ENCODE data around the gene SEPTIN1. TPM values are rescaled to one million over a fixed set of nuclear protein-coding genes. Genes with fewer than 3 reads are reported as not detected.
A peak's percentile ranks its signal among the peaks of the same experiment; 100 is the strongest.

The SEPTIN1 gene
- total and polyA plus RNA-seq, 2 of the 13 experiments (the other 11 are each of a cell fraction or from before 2014, with no cell fraction given) = 0.18 to 0.67 TPM

DNA sequence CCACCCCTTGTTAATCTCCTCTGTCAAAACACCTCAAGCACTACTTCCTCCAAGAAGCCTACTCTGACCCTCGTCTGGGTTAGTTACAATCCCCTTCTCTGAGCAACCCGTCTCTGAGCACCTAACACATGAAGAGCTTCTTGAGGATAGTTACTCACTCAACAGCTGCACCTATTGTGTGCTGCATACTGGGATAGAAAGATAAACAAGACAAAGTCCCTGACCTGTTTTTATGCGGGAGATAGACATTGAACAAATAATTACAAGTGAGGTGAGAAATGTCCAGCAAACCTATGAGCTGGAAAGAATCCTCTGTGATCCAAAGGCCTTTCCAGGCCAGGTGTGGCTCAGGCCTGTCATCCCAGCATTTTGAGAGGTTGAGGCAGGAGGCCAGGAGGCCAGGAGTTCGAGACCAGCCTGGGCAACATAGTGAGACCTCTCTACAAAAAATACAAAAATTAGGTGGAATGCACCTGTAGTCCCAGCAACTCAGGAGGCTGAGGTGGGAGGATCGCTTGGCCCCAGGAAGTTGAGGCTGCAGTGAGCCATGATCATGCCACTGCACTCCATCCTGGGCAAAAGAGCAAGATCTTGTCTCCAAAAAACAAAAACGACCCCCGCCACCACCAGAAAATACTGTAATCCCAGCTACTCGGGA lies 19.5 kb upstream of the SEPTIN1 start (continued):
- TF ChIP-seq SNAI1 (CRISPR knock-in tag; IDR thresholded peaks at IDR 0.05; ENCODE audit: borderline replicate concordance) = no peak
- 0 out of 2 replicates have a peak, but pooled peaks have one; percentile 23 for TF ChIP-seq FOXP1 (IDR thresholded peaks at IDR 0.05)
- TF ChIP-seq FOXP1 (CRISPR knock-in tag; IDR thresholded peaks at IDR 0.05) = peak; percentile 92
- TF ChIP-seq ZNF644 (CRISPR knock-in tag; IDR thresholded peaks at IDR 0.05; ENCODE audit: low read depth) = no peak; the same call in none of the 2 replicates
- TF ChIP-seq, protein P1, sequence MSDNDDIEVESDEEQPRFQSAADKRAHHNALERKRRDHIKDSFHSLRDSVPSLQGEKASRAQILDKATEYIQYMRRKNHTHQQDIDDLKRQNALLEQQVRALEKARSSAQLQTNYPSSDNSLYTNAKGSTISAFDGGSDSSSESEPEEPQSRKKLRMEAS (IDR thresholded peaks at IDR 0.05) = peak; percentile 53; the same call in 1 of the 2 replicates
- no peak for TF ChIP-seq ZNF678 (CRISPR knock-in tag; IDR thresholded peaks at IDR 0.05)
- peak; percentile 75 for TF ChIP-seq ELF3 (CRISPR knock-in tag; IDR thresholded peaks at IDR 0.05)
- TF ChIP-seq ZFP1 (CRISPR knock-in tag; IDR thresholded peaks at IDR 0.05) = peak; percentile 46; the same call in 1 of the 2 replicates
- TF ChIP-seq, protein P2, sequence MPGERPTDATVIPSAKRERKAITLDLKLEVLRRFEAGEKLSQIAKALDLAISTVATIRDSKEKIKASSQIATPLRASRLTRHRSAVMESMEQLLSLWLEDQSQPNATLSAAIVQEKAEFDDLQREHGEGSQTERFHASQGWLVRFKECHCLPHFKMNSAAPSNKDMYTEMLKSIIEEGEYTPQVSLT (CRISPR knock-in tag; IDR thresholded peaks at IDR 0.05; ENCODE audit: borderline replicate concordance, low read depth) = no peak
- TF ChIP-seq FOXJ3 (CRISPR knock-in tag; IDR thresholded peaks at IDR 0.05; ENCODE audit: borderline replicate concordance) = no peak
- TF ChIP-seq, protein P3, sequence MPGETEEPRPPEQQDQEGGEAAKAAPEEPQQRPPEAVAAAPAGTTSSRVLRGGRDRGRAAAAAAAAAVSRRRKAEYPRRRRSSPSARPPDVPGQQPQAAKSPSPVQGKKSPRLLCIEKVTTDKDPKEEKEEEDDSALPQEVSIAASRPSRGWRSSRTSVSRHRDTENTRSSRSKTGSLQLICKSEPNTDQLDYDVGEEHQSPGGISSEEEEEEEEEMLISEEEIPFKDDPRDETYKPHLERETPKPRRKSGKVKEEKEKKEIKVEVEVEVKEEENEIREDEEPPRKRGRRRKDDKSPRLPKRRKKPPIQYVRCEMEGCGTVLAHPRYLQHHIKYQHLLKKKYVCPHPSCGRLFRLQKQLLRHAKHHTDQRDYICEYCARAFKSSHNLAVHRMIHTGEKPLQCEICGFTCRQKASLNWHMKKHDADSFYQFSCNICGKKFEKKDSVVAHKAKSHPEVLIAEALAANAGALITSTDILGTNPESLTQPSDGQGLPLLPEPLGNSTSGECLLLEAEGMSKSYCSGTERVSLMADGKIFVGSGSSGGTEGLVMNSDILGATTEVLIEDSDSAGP (CRISPR knock-in tag; IDR thresholded peaks at IDR 0.05; ENCODE audit: borderline replicate concordance) = no peak; the same call in 1 of the 2 replicates
- no peak for TF ChIP-seq ZBTB20 (CRISPR knock-in tag; IDR thresholded peaks at IDR 0.05; ENCODE audit: borderline replicate concordance, low read depth)
- TF ChIP-seq, protein P4, sequence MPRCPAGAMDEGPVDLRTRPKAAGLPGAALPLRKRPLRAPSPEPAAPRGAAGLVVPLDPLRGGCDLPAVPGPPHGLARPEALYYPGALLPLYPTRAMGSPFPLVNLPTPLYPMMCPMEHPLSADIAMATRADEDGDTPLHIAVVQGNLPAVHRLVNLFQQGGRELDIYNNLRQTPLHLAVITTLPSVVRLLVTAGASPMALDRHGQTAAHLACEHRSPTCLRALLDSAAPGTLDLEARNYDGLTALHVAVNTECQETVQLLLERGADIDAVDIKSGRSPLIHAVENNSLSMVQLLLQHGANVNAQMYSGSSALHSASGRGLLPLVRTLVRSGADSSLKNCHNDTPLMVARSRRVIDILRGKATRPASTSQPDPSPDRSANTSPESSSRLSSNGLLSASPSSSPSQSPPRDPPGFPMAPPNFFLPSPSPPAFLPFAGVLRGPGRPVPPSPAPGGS (CRISPR knock-in tag; IDR thresholded peaks at IDR 0.05) = no peak
- TF ChIP-seq, protein P5, sequence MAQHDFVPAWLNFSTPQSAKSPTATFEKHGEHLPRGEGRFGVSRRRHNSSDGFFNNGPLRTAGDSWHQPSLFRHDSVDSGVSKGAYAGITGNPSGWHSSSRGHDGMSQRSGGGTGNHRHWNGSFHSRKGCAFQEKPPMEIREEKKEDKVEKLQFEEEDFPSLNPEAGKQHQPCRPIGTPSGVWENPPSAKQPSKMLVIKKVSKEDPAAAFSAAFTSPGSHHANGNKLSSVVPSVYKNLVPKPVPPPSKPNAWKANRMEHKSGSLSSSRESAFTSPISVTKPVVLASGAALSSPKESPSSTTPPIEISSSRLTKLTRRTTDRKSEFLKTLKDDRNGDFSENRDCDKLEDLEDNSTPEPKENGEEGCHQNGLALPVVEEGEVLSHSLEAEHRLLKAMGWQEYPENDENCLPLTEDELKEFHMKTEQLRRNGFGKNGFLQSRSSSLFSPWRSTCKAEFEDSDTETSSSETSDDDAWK (CRISPR knock-in tag; IDR thresholded peaks at IDR 0.05) = no peak
- TF ChIP-seq CBX2 (IDR thresholded peaks at IDR 0.05; ENCODE audit: low read depth, low read length) = no peak
- TF ChIP-seq CBX2 (CRISPR knock-in tag; IDR thresholded peaks at IDR 0.05; ENCODE audit: low read depth) = 0 out of 2 replicates have a peak, but pooled peaks have one; percentile 24
- TF ChIP-seq, protein P6, sequence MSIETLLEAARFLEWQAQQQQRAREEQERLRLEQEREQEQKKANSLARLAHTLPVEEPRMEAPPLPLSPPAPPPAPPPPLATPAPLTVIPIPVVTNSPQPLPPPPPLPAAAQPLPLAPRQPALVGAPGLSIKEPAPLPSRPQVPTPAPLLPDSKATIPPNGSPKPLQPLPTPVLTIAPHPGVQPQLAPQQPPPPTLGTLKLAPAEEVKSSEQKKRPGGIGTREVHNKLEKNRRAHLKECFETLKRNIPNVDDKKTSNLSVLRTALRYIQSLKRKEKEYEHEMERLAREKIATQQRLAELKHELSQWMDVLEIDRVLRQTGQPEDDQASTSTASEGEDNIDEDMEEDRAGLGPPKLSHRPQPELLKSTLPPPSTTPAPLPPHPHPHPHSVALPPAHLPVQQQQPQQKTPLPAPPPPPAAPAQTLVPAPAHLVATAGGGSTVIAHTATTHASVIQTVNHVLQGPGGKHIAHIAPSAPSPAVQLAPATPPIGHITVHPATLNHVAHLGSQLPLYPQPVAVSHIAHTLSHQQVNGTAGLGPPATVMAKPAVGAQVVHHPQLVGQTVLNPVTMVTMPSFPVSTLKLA (IDR thresholded peaks at IDR 0.05) = peak; percentile 47; the same call in 1 of the 2 replicates
- TF ChIP-seq PHF5A (CRISPR knock-in tag; IDR thresholded peaks at IDR 0.05; ENCODE audit: low read depth, unreplicated experiment) = peak; percentile 51
- TF ChIP-seq, protein P7, sequence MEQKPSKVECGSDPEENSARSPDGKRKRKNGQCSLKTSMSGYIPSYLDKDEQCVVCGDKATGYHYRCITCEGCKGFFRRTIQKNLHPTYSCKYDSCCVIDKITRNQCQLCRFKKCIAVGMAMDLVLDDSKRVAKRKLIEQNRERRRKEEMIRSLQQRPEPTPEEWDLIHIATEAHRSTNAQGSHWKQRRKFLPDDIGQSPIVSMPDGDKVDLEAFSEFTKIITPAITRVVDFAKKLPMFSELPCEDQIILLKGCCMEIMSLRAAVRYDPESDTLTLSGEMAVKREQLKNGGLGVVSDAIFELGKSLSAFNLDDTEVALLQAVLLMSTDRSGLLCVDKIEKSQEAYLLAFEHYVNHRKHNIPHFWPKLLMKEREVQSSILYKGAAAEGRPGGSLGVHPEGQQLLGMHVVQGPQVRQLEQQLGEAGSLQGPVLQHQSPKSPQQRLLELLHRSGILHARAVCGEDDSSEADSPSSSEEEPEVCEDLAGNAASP (CRISPR knock-in tag; IDR thresholded peaks at IDR 0.05; ENCODE audit: borderline replicate concordance) = peak; percentile 87; the same call in 1 of the 2 replicates
- peak; percentile 99 for TF ChIP-seq ZMYM3 (CRISPR knock-in tag; IDR thresholded peaks at IDR 0.05)
- TF ChIP-seq CENPX (CRISPR knock-in tag; IDR thresholded peaks at IDR 0.05) = no peak
- TF ChIP-seq ZNF780A (CRISPR knock-in tag; IDR thresholded peaks at IDR 0.05) = no peak
- TF ChIP-seq MAFF (IDR thresholded peaks at IDR 0.05; ENCODE audit: low read depth, low read length) = no peak
